Hindlimb muscle (tissue), 1 donor: ENCODE data around the gene TADA2B. TPM values are rescaled to one million over a fixed set of nuclear protein-coding genes. Genes with fewer than 3 reads are reported as not detected.

Experiments
- DNase-seq: peaks from one replicate; pipeline ENCODE4 v3.0.0-alpha.2; 2013
- polyA plus RNA-seq: library from polyadenylated mRNA; unstranded; fragments of 120-200 nt; gene quantifications from one replicate; pipeline ENCODE4 v1.2.1, GENCODE V29; 2013; ENCODE audit not compliant: insufficient read length

TADA2B gene
- polyA plus RNA-seq, 1 donor = 26.6 TPM

- DNase-seq = no peak
Measured at GRCh38 chr4:7018281-7018680, 24.9 kb upstream of the TADA2B start.

GRCh38 chr4:7019367-7019766, 23.8 kb upstream of the TADA2B start:
- no peak for DNase-seq

- DNase-seq = no peak
Measured at GRCh38 chr4:7020290-7020689, 22.9 kb upstream of the TADA2B start.

GRCh38 chr4:7020856-7021255, 22.3 kb upstream of the TADA2B start:
- DNase-seq = no peak

GRCh38 chr4:7021355-7021754, 21.8 kb upstream of the TADA2B start:
- no peak for DNase-seq

- DNase-seq = no peak
Measured at GRCh38 chr4:7021930-7022664, 21.1 kb upstream of the TADA2B start.

- no peak for DNase-seq
Measured at GRCh38 chr4:7023486-7023885, 19.7 kb upstream of the TADA2B start.

- DNase-seq = no peak
Measured at GRCh38 chr4:7023901-7024300, 19.3 kb upstream of the TADA2B start.

GRCh38 chr4:7024336-7024890, 18.8 kb upstream of the TADA2B start:
- no peak for DNase-seq

- no peak for DNase-seq
Measured at GRCh38 chr4:7025040-7025602, 18.1 kb upstream of the TADA2B start.

GRCh38 chr4:7026107-7026506, 17.1 kb upstream of the TADA2B start:
- DNase-seq = no peak

GRCh38 chr4:7027284-7027683, 15.9 kb upstream of the TADA2B start:
- DNase-seq = no peak

GRCh38 chr4:7027913-7028312, 15.3 kb upstream of the TADA2B start:
- no peak for DNase-seq

GRCh38 chr4:7029212-7029611, 14.0 kb upstream of the TADA2B start:
- DNase-seq = no peak

- DNase-seq = no peak
Measured at GRCh38 chr4:7029921-7030320, 13.3 kb upstream of the TADA2B start.

- no peak for DNase-seq
Measured at GRCh38 chr4:7030856-7031255, 12.3 kb upstream of the TADA2B start.

- no peak for DNase-seq
Measured at GRCh38 chr4:7031558-7032449, 11.4 kb upstream of the TADA2B start.

GRCh38 chr4:7032596-7032995, 10.6 kb upstream of the TADA2B start:
- no peak for DNase-seq

GRCh38 chr4:7034262-7035081, 8.7 kb upstream of the TADA2B start:
- DNase-seq = no peak

GRCh38 chr4:7037425-7037824, 5.7 kb upstream of the TADA2B start:
- DNase-seq = no peak

GRCh38 chr4:7040765-7041164, 2.4 kb upstream of the TADA2B start:
- no peak for DNase-seq

- no peak for DNase-seq
Measured at GRCh38 chr4:7041246-7041645, 1.9 kb upstream of the TADA2B start.
